Mucosa of stomach (tissue), 1 donor: ENCODE data around the gene TRPV4.

Source experiments
- H3K27me3 ChIP-seq: one replicate; pipeline ENCODE4 v1.7.0; 2013; ENCODE audit warnings: mild to moderate bottlenecking, low read length; ENCODE audit not compliant: control insufficient read depth, insufficient read depth
- H3K36me3 ChIP-seq: one replicate; pipeline ENCODE4 v1.7.0; 2013; ENCODE audit warnings: low read length; ENCODE audit not compliant: control insufficient read depth, insufficient read depth
- H3K4me1 ChIP-seq: one replicate; pipeline ENCODE4 v1.7.0; 2013; ENCODE audit warnings: mild to moderate bottlenecking, low read length; ENCODE audit not compliant: control insufficient read depth, insufficient read depth
- H3K4me3 ChIP-seq: one replicate; pipeline ENCODE4 v1.7.0; 2013; ENCODE audit warnings: low read length
- H3K9ac ChIP-seq: one replicate; pipeline ENCODE4 v1.7.0; 2013; ENCODE audit warnings: mild to moderate bottlenecking, low read length, moderate library complexity
- H3K9me3 ChIP-seq: one replicate; pipeline ENCODE4 v1.7.0; 2013; ENCODE audit warnings: mild to moderate bottlenecking, low read length, moderate library complexity; ENCODE audit not compliant: control insufficient read depth
- donor health status: Pancreatic carcinoma.

TRPV4 gene

DNA sequence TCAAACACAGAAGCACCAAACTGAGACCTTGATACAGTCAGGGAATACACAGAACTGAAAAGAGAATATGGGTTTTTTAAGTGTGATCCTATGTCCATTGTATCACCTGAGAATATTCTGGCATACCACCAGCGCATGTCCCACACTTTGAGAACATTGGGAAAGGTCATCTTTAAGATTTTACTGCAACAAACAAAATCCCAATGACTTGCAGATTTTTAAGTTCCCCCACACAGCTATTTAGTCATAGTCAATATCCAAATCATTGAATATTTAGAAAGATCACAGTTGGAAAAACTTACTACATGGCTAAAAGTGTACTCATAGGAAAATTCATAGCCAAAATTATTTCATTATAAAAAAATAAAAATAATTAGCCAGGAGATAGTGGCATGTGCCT, 54.5 kb downstream of the TRPV4 start:
- Histone ChIP-seq H3K36me3 (no peaks in the 10 kb centered on the region), H3K9ac (no peak overlapping the region), H3K4me3 (no peak overlapping the region), H3K4me1 (peaks cover 2% of the 10 kb centered on the region), H3K9me3 (no peaks in the 10 kb centered on the region), H3K27me3 (no peaks in the 10 kb centered on the region)

DNA sequence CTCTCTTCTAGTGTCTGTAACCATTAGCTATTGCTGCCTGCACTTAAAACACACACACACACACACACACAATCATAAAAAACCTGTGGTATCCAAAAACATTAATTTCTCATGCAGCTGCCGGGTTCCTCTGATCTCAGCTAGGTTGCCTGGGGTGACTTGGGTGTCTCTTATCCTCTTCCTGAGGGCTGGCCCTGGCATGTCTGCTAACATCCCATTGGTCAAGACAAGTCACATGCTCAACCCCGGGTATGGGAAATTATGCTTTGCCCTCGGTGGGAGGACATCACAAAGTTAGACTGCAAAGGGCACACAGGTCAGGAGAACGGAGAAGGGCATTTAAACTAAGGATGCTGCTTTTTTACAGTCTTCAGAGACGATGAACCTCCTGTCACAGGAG, 55.7 kb downstream of the TRPV4 start:
- no peak overlapping the region for H3K4me3 ChIP-seq
- H3K4me1 ChIP-seq = peaks cover 12% of the 10 kb centered on the region
- no peak overlapping the region for H3K9ac ChIP-seq
- H3K9me3 ChIP-seq = no peaks in the 10 kb centered on the region
- no peaks in the 10 kb centered on the region for H3K36me3 ChIP-seq
- H3K27me3 ChIP-seq = no peaks in the 10 kb centered on the region

DNA sequence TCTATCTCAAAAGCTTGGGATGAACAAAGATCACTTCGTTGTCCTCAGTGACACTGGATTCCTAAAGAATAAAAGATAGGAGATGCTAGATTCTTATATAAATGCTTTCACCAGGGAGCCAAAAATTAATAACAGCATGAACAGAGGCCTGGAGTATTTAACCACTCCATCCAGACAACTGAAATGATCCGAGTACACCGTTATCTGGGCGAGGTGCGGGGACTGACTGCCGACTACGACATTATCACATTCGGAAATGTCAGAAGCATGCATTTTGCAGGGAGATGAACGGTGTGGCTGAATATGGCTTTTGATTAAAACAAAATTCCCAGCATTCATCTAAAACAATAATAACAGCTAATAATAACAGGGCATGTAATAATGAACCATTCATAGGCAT, 56.6 kb downstream of the TRPV4 start:
- H3K9ac ChIP-seq = no peak overlapping the region

DNA sequence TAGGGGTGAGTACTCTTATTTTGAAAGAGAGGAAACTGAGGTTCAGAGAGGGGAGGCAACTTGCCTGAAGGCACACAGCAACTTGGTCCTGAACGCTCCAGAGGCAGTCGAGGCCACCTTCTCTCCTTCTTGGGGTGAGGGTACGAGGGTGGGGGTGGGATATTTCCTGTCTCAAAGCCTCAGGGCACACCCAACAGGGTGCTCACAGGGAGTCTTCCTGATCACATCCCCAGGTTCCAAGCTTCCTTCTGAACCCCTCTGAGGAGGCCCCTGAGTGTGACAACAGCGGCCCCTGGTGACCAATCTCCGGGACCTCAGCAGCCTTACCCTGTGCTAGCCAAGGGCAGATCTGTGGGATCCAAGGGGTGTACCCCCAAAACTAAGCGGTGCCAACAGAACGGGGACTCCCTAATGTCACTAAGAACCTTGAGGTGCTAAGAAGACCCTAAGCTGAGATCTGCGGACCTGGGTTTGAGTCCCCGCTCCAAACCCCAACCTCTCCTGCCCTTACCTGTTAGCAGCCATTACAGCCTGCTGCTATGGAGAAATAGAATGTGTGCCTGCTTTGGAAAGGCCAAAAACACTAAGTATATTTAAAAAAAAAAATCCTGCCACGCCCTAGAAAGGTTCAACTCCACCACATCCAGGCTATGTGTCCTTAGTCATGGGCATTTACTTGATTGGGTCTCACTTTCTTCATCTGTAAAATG, 57.9 kb downstream of the TRPV4 start:
- no peak overlapping the region for H3K4me3 ChIP-seq
- no peaks in the 10 kb centered on the region for H3K36me3 ChIP-seq
- no peak overlapping the region for H3K9ac ChIP-seq
- no peaks in the 10 kb centered on the region for H3K27me3 ChIP-seq
- H3K4me1 ChIP-seq = peaks cover 12% of the 10 kb centered on the region
- H3K9me3 ChIP-seq = no peaks in the 10 kb centered on the region

More for the DNA sequence above, 56.6 kb downstream of the TRPV4 start:
- H3K9me3 ChIP-seq = no peaks in the 10 kb centered on the region
- H3K27me3 ChIP-seq = no peaks in the 10 kb centered on the region
- no peak overlapping the region for H3K4me3 ChIP-seq
- H3K4me1 ChIP-seq = peaks cover 12% of the 10 kb centered on the region
- H3K36me3 ChIP-seq = no peaks in the 10 kb centered on the region

DNA sequence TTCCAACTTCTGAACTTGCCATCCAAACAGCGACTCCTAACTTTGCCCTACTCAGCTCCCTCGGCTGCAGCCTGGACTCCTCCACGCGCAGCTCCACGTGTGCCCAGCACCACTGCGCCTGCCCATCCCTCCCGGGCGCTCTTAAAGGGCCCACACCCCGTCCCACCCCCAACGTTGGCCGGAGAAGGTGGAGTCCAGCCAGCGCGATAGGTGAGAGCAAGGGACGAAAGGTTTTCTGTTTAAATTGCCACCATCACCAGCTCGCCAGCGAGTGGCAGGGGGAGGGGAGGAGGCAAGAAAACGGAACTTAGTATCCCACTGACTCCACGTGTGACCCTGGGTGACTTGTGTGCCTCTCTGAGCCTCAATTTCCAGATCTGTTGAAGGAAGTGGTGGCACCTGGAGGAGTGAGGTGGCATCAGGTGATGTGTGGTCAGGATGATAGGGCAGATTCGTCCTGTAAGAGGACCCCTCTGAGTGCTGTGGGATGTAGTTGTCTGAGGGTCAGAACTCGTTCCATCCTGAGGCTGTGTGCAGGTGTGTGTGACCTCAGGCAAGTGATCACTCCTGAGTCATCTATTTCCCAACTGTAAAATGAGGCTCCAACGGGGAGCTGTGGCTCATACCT, 59.7 kb downstream of the TRPV4 start:
- H3K9me3 ChIP-seq = no peaks in the 10 kb centered on the region
- peaks cover 12% of the 10 kb centered on the region for H3K4me1 ChIP-seq
- H3K4me3 ChIP-seq = no peak overlapping the region
- H3K36me3 ChIP-seq = no peaks in the 10 kb centered on the region
- H3K9ac ChIP-seq = no peak overlapping the region
- no peaks in the 10 kb centered on the region for H3K27me3 ChIP-seq

DNA sequence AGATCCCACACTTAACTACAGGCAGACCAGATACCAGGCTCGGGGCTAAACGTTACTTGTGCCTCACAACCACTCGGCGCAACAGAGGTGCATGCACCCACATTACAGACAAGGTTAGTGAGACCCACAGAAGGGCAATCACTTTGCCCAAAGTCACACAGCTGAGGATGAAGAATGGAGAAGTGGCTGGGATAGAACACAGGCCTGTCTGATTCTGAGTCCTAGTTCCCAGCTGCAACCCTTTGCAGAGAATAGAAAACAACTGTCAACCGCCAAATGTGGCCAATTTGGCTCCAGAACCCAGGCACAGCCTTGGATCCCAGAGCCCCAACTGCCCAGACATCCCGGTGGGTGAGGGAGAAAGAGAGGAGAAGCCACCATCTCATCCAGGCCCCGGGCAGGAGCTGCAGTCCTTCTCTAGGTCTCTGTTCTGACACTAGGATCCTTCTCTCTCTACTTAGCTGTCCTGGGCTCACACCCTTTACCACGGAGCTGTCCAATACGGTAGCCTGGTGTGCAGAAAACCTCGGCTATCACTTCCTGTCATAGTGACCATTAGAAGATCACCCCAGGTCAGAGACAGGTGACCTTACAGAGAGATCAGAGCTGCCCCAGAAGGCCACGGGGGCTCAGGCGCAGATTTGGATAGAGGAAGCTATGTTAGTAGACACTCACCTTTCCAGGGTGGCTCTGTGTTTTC, 60.4 kb downstream of the TRPV4 start:
- Histone ChIP-seq H3K9me3 (no peaks in the 10 kb centered on the region), H3K27me3 (no peaks in the 10 kb centered on the region), H3K36me3 (no peaks in the 10 kb centered on the region), H3K4me1 (peaks cover 12% of the 10 kb centered on the region), H3K4me3 (no peak overlapping the region), H3K9ac (no peak overlapping the region)

DNA sequence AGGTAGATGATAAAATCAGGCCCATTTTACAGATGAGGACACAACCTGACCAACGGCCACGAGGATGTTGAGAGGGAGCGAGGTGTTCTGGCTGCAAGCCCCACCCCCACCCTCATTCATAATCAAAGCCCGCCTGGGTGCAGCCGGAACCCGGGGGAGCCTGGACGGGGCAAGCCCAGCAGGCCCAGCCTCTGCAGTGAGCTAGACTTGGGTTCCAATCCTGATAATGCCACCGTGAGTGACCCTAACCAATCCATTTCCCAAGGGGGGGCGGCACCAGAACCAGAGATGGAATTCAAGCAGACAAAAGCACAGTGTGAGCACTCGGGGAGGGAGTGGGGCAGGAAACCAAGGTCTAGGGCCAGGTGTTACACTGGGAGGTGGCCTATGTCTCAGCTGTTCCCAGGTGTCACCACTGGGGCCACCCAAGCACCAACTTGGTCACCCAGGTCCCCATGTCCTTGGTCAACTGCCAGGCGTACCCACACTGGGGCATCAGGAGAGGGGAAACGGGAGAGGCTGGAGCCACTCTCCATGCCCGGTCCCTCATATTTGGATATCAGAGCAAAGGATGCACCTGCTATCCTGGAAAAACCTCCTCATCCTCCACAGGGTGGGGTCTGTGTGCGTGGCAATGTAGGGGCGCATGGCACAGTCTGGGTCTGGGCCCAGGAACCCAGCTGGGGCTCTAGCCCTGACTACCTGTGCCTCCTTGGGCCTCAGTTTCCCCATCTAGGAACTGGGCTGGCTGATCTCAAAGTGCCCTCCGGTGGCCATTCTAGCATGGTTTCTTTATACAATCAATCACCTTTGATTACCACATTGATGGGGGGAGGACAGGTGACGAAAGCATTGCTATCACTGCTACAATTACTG, 61.2 kb downstream of the TRPV4 start:
- Histone ChIP-seq H3K27me3 (no peaks in the 10 kb centered on the region), H3K4me1 (peaks cover 12% of the 10 kb centered on the region), H3K4me3 (no peak overlapping the region), H3K36me3 (no peaks in the 10 kb centered on the region), H3K9me3 (no peaks in the 10 kb centered on the region), H3K9ac (no peak overlapping the region)

DNA sequence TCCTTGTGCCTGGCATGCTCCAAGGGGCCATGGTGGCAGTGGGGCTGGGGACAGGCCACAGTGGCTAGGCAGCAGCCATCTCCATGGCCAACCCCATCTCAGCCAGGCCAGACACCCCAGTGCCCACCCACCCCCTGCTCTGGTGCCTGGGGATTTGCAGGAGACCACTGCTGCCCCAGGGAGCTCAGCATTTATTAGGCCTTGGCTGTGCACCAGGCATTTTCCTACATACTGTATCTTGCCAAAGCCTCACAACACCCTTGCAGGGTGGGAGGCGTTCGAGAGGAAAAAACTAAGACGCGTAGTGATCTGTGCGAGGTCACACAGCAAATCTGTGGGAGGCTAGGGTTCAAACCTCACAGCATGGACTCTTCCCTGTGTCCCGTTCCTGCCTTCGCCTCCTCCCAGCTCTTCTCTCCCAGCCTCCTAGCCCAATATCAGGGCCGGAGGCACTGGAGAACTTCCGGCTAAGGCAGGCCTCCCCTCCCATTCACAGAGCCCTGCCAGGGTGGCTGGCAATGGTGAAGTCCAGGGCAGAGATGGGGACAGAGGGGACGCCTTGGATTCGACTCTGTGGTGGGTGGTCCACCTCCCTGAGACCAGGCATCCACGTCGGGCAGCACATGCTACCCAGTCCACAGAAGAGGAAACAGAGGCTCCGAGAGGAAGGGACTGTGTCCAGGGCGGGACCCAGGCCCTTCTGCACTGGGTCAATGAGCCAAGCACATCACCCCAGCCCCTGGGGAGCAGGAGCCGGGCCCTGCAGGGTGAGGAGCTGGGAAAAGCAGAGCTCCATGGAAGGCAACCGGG, 62.1 kb downstream of the TRPV4 start:
- Histone ChIP-seq H3K27me3 (no peaks in the 10 kb centered on the region), H3K9me3 (no peaks in the 10 kb centered on the region), H3K36me3 (no peaks in the 10 kb centered on the region), H3K9ac (no peak overlapping the region), H3K4me1 (peaks cover 12% of the 10 kb centered on the region), H3K4me3 (no peak overlapping the region)

DNA sequence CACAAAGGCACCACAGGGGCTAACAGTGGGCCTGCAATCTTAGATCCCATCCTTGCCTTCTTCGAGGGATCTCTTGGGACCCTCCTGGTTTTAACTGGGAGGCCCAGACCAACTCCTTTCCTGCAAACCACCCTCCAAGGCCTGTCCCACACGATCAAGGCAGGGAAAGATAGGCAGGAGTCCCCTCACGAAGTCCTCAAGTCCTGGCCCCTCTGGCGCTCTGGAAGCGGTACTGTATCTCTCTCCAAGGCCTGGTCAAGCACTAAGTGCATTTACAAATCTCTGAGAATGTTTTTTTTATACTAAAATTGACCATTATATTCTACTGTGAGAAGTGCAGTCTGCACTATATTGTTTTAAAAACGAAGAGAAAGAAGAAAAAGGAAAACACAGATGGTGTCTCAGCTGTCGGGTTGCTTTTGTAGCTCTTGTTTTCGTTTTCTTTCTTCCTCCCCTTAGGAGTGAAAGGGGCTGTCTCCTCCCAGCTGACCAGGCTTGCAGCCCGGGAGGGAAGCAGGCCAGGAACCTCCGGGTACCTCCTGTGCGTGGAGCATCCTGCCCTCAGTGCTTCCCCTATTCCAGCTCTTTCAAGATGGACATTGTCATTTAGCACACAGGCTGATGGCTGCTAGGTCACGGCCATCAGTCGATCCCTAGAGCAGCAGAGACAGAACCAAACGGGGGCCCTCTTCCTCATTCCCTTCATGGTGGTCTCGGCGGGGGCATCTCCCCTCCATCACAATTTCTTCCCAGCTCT, 62.9 kb downstream of the TRPV4 start:
- Histone ChIP-seq H3K27me3 (no peaks in the 10 kb centered on the region), H3K4me1 (peaks cover 12% of the 10 kb centered on the region), H3K9me3 (no peaks in the 10 kb centered on the region), H3K36me3 (no peaks in the 10 kb centered on the region), H3K9ac (no peak overlapping the region), H3K4me3 (no peak overlapping the region)

DNA sequence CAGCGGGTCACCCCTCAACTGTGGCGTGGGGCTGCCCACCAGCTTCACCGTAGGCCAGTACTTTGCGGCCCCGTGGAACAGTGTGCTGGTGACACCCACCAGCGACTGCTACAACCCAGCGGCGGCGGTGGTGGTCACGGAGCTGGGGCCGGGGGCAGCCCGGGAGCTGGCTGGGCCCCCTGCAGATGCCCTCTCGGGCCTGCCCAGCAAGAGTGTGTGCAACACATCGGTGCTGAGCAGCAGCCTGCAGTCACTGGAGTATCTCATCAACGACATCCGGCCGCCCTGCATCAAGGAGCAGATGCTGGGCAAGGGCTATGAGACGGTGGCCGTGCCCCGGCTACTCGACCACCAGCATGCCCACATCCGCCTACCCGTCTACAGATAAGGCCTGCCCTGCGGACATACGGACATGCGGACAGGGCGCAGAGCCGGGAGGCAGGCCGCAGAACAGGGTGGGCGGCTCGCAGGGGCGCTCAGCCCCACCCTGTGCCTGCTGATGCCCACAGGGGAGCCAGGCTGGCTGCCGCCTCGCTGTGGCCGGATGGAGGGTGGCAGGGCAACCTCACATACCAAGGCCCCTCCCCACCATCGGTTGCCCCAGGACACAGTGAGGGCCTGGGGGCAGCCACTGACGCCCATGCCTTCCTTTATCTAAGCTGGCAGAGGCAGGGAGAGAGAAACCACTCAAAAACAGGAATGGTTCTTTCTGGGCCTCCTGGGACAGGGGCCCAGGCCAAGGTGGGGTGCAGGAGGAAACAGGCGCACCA, 64.1 kb downstream of the TRPV4 start:
- Histone ChIP-seq H3K9ac (no peak overlapping the region), H3K4me3 (no peak overlapping the region), H3K36me3 (no peaks in the 10 kb centered on the region), H3K27me3 (no peaks in the 10 kb centered on the region), H3K9me3 (no peaks in the 10 kb centered on the region), H3K4me1 (peaks cover 12% of the 10 kb centered on the region)
